ENCODE measurements around the gene HAPLN3.

Gene HAPLN3

DNA sequence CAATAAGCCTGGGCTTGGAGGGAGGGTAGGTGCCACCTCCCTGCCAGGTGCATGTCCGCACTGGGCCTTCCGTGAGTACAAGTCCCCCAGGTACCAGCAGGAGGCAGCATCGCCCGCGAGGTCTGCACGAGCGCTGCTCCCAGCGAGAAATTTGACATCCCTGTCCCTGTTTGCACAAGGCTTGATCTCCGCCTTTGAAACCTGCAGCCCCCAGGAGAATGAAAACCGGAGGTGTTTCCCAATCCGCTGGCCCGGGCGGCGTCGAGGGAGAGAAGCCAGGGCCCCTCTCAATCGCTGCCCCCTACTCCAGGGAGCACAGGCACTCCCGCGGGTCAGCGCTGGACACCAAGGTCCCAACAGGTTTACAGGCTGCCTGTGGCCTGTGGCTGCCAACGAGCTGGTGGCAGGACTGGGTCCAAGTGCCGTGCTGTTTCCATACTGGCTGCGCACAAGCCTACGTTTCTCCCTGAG lies 961 bp downstream of the HAPLN3 start:
- DNase-seq (ENCODE audit: low spot score): no peak

DNA sequence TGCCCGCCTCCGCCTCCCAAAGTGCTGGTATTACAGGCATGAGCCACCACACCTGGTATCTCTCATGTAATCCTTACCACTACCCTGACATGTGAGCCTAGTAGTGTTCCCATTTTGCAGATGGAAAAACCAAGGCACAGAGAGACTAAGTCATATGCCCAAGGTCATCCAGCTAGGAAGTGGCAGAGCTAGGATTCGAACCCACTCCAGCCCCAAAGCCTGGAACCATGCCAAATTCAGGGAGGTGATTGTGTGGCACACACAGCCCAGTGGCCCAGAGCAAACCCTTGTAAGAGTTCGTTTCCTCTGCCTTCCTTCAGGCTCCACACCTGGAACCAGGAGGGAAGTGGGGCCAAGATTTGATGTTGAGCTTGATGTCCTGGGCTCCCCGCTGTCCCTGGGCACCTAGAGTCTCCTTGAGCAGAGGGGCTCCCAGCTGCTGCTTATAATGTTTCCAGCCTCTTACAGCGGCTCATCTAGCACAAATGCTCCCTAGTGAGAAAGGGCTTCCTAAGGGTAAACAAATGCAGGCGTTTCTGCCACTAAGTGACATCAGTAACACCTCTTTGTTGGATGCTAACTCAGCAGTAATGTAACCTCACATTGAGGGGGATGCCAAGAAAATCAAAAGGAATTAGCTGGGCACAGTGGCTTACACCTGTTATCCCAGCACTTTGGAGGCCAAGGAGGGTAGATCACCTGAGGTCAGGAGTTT lies 3.6 kb downstream of the HAPLN3 start:
- no peak for DNase-seq (ENCODE audit: low spot score)

DNA sequence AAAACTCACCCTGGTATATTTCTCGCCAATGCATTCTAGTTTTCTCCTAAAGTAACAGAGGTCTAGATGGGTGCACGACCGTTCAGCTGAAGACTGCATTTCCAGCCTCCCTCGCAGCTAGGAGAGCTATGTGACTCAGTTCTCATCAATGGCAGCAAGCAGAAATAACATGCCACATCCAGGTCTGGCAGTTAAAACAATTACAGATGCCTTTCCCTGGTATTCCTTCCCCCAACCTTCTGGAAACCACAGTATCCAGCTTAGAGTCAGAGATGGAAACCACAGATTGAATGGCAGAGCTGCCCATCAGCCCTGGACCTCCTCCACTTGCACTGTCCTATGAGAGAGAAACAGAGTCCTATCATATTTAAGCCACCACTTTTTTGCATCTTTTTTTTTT lies 4.8 kb downstream of the HAPLN3 start:
- no peak for DNase-seq (ENCODE audit: low spot score)

DNA sequence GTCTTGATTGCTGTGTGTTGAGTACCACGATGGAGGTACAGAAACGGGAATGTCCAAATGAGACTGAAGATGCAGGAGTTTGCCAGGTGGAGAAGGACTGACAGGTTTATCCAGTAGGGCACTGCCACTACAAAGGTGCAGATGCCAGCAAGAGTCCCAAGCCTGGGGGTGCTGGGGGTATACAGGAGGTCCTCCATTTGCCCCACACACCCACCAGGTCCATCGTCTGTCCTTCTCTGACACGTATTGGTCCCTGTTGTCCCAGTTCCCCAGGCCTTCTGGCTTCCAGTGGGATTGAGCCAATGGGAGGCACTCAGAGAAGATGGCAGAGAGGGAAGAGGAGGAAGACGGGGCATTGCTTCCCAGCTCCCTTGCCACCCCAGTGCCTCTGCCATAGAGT lies 6.6 kb downstream of the HAPLN3 start:
- DNase-seq (ENCODE audit: low spot score): no peak

- no peak for DNase-seq (ENCODE audit: low spot score)
These were observed 8.2 kb downstream of the HAPLN3 start for GRCh38 chr15:88887068-88887580.

DNA sequence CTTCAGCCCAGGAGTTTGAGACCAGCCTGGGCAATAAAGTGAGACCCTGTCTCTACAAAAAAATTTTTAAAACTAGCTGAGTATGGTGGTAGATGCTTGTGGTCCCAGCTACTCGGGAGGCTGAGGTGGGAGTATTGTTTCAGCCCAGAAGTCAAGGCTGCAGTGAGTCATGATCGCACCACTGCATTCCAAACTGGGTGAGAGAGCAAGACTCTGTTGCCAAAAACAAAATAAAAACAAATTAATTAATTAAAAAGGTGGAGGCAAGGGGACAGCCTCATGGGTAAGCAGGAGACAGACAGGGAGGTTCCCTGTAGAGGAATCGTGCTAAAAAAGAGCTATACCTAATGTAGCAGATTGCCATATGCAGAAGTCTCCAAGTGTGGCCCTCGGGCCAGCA lies 12.6 kb downstream of the HAPLN3 start:
- DNase-seq (ENCODE audit: low spot score): no peak

DNA sequence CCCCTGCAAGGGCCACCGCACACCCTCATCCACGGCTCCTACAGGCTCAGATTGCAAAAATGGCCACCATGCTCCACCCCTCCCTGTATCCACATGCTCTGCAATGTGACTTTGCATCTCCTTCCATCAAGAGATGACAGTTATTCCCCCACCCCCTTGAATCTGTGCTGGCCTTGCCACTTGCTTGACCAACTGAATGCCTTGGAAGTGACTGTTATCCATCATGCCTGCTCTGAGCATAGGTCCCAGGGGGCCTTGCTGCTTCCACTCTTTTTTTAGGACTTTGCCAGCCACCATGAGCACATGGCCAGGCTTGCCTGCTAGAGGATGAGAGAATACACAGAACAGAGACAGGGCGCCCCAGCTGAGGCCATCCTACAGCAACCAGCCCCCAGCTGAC lies 13.6 kb downstream of the HAPLN3 start:
- DNase-seq (ENCODE audit: low spot score): no peak

GRCh38 chr15:88880944-88881740 lies 14.2 kb downstream of the HAPLN3 start:
- no peak for DNase-seq (ENCODE audit: low spot score)

GRCh38 chr15:88878720-88879184 lies 16.6 kb downstream of the HAPLN3 start:
- DNase-seq (ENCODE audit: low spot score): no peak

DNA sequence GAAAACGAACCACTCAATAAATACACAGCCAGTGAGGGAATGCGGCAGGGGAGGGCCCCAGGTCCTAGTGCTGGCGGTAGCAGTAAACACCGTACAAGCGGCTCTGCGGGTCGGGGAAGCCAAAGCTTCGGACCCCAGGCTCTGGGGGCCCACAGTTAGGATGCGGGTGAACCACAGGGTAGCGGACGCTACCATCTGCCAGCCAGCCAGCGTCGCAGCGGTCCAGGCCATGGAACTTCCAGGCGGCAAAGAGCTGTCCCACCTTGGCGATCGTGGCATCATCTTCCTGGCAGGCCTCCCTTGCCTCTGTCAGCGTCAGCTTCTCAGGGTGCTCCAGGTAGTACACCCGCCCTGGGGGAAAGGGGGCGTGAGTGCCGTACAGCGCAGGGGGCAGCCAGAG lies 17.4 kb downstream of the HAPLN3 start:
- no peak for DNase-seq (ENCODE audit: low spot score)

GRCh38 chr15:88877415-88877814 lies 17.9 kb downstream of the HAPLN3 start:
- DNase-seq (ENCODE audit: low spot score): no peak

DNA sequence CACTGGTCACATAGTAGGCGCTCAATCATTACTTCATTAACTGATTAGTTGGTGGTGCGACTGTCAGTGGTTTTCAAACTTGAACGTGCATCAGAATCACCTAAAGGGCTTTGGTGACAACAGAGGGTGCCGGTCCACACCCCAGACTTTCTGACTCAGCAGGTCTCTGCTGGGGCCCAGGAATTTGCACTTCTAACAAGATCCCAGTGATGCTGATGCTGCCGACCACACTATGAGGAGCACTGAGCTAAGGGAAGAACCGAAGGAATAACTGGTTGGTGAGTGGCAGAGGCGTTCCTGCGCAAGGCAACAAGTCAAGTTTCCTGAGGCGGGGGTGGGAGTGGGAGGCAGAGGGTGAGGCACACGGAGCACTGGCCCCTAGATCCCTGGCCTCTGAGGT lies 18.8 kb downstream of the HAPLN3 start:
- no peak for DNase-seq (ENCODE audit: low spot score)

- no peak for DNase-seq (ENCODE audit: low spot score)
These were observed 20.7 kb downstream of the HAPLN3 start for GRCh38 chr15:88874684-88875083.

DNA sequence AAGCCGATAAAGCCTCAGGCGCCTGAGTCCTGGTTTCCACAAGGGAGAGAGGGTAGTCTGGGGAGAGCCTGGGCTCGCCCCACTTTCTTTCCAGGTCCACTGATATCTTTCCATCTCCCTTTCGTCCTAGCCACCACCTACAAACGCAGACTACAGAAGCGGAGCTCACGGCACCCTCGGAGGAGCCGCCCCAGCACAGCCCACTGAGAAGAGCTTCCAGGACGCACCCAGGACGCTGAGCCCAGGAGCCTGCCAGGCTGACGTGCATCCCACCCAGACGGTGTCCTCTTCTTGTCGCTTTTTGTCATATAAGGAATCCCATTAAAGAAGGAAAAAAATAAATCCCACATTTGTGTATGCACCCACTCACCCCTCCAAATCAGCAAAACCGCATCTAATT lies 21.1 kb downstream of the HAPLN3 start:
- no peak for DNase-seq (ENCODE audit: low spot score)

DNA sequence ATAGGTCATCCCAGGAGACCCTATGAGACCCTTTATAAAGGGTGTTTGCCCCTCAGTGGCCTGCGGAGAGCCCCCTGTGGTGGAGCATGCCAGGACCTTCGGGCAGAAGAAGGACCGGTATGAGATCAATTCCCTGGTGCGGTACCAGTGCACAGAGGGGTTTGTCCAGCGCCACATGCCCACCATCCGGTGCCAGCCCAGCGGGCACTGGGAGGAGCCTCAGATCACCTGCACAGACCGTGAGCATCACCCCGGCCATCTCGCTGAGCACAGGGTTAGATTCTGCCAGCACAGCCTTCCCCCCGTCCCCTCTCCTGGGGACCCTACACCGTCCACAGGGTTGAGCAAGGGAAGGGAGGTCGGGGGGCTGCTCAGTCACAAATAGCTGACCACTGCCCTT lies 21.6 kb downstream of the HAPLN3 start:
- DNase-seq (ENCODE audit: low spot score): no peak

DNA sequence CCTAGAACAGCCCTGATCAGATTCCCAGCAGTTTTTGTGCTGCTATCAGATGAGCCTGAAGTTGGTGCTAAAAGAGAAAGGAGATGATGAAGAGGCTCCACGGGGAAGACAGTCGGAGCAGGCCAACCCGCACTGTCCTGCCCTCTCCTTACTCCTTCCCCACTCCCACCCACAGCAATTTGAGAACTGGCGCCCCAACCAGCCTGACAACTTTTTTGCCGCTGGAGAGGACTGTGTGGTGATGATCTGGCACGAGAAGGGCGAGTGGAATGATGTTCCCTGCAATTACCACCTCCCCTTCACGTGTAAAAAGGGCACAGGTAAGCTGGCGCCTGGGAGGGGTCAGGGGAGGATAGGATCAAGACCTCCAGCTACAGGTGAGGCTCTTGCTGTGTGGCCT lies 22.6 kb downstream of the HAPLN3 start:
- DNase-seq (ENCODE audit: low spot score): no peak

GRCh38 chr15:88872106-88872505 lies 23.2 kb downstream of the HAPLN3 start:
- DNase-seq (ENCODE audit: low spot score): no peak

DNA sequence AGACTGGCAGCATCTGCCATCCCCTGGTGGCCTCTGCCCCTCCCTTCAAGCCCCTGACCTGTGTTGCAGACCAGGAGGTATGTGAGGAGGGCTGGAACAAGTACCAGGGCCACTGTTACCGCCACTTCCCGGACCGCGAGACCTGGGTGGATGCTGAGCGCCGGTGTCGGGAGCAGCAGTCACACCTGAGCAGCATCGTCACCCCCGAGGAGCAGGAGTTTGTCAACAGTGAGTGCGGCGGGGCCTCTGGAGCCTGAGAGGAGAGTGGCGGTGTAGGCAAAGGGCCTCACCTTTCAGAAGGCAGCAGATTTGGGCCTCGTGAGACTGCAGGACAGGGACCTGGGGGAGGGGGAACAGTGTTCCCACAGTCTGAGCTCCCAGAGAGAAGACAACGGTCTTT lies 24.0 kb downstream of the HAPLN3 start:
- no peak for DNase-seq (ENCODE audit: low spot score)

DNA sequence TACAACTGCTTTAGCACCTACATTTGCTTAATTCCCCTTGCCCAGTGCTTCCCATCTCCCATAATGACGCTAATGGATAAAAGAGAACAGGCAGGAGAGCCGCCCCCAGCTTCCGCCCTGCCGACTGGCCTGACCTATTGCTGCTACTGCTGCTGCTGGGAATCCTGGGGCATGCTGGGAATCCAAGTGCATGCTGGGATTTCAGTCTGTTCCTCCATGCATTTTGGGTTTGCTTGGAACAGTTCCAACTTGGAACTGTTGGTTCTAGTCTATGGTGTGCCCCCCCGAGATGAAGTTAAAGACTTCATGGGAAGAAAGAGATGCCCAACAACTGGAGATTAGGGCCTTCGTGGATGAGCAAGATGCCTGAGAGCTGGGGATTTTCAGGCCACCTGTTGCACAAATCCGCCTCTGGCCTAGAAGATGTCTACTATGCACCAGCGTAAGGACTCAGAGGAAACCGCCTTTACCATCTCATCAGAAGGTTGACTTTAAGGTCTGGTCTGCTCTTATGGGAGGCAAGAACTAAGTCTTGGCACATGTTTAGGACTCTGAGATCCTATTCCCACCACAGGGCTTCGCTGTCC lies 29.0 kb downstream of the HAPLN3 start:
- DNase-seq (ENCODE audit: low spot score): no peak

DNA sequence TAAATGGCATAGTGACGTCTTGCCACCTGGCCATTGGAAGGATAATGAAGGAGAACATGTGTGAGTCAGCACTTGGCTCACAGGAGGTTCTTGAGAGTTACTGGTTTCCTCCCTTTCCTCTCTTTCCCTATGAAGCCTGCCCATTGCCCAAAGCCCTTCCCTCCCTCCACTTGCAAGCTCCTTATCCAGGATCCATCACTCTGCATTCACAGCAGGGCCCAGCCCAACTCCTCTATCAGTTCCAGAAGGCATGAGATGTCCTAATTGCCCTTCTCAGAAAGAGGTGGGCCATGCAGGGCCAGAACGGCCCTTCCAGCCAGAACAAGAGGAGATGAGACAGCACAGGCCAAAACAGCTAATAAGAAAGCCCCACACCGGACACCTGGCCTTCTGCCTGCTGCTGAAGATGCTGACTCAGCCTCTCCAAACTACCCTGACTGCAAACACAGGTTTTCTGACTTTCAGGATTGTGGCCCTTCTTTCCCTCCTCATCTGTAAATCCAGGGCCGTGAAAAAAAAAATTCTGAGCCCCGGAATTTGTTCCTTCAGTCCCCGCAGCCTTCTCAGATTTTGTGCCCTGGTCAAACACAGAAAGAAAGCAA lies 29.7 kb downstream of the HAPLN3 start:
- DNase-seq (ENCODE audit: low spot score): no peak

DNA sequence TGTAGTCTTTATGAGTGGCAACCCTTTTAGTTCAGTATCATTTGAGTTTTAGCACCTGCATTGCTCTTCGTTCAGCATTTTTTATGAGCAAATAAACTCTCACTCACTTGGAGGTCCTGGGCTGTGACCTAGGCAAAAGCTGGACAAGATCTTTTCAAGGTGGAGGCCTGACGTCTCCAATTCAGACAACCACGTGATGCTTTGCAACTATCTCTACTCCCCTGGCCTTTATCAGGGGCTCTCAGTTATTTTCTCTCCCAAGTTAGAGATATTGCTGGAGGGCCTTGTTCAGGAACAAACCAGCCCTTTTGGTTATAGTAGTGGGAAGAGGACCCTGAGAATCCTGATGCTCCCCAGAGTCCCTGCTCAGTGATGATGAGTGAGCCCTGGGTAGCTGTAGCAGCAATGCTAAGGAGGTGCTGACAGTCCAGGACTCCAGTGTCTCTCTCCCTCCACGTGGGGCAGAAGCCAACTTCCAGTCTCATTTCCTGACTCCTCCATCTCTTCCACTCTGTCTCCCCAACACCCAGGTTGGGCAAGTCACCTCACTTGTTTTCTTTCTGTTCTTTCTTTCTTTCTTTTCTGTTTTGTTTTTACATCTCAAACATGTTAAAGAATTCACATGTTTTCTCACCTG lies 30.4 kb downstream of the HAPLN3 start:
- no peak for DNase-seq (ENCODE audit: low spot score)

DNA sequence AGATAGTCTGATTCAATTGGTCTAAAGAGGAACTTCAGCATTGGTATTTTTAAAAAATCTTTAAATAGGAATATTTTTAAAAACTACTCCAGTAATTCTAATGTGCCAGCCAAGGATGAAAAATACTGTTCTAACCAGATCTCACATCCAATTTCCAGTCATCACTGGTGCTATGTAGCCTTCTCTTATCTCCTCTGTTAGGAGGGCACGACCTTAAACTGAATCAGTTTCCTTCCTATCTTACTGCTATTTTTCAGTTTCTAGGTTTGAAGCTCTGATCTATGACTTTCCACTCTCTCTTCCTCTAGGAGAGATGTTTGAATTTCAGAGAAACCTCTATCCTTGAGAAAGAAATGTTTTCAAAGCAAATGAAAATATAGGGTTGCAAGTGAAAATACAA lies 31.9 kb downstream of the HAPLN3 start:
- DNase-seq (ENCODE audit: low spot score): no peak

Measured in left forelimb (tissue), 1 donor.